Spleen (tissue), 11 donors: ENCODE measurements around the gene ARHGEF7. TPM values are rescaled to one million over a fixed set of nuclear protein-coding genes. Genes with fewer than 3 reads are reported as not detected.

Experiments used
- DNase-seq: peaks from one replicate; pipeline ENCODE4 v3.0.0-alpha.2; 2020
- H3K27ac ChIP-seq, 8 donors: fragments of 200-600 bp; sonication (generic) in 7 of 8; 1 replicate in 4 of 8; 2 replicates in 4 of 8; pipeline versions ENCODE4 v1.5.0 to v1.8.0; 2016 to 2021; ENCODE audit warnings: inconsistent platforms in 4 of 8, mild to moderate bottlenecking in 4 of 8, moderate library complexity in 1 of 8
- H3K27me3 ChIP-seq, 7 donors: fragments of 200-600 bp; sonication (generic) in 6 of 7; replicated peaks in 1 of 7; 1 replicate in 4 of 7; 2 replicates in 3 of 7; pipeline versions ENCODE4 v1.5.0 to v1.8.0; 2016 to 2021; ENCODE audit warnings: inconsistent platforms in 3 of 7, mild to moderate bottlenecking in 1 of 7
- H3K36me3 ChIP-seq, 6 donors: fragments of 200-600 bp; sonication (generic) in 5 of 6; 1 replicate in 4 of 6; 2 replicates in 2 of 6; pipeline versions ENCODE4 v1.5.0 to v1.8.0; 2016 to 2021; ENCODE audit warnings: inconsistent platforms in 2 of 6
- H3K4me1 ChIP-seq, 6 donors: fragments of 200-600 bp; sonication (generic) in 5 of 6; 1 replicate in 3 of 6; 2 replicates in 3 of 6; pipeline versions ENCODE4 v1.5.0 to v1.8.0; 2016 to 2021; ENCODE audit warnings: inconsistent platforms in 3 of 6
- H3K4me3 ChIP-seq, 8 donors: fragments of 200-600 bp; sonication (generic) in 7 of 8; 1 replicate in 4 of 8; 2 replicates in 4 of 8; pipeline versions ENCODE4 v1.5.0 to v1.8.0; 2016 to 2021; ENCODE audit warnings: inconsistent platforms in 4 of 8, mild to moderate bottlenecking in 4 of 8, moderate library complexity in 2 of 8
- H3K9me3 ChIP-seq, 8 donors: fragments of 200-600 bp; sonication (generic) in 7 of 8; 1 replicate in 4 of 8; 2 replicates in 4 of 8; pipeline versions ENCODE4 v1.5.0 to v1.8.0; 2016 to 2021; ENCODE audit warnings: inconsistent platforms in 4 of 8
- POLR2A ChIP-seq, 3 donors: fragments of 450-650 bp; IDR thresholded peaks; one replicate each; pipeline ENCODE4 v1.5.1; 2017; ENCODE audit warnings: antibody characterized with exemption in 3 of 3, mild to moderate bottlenecking in 1 of 3
- POLR2AphosphoS5 ChIP-seq, 3 donors: sonication (generic); formaldehyde crosslinking; IDR thresholded peaks; one replicate each; pipeline ENCODE4 v1.5.1; 2017; ENCODE audit warnings: antibody characterized with exemption in 3 of 3
- WGBS, 5 donors: extraction: QIAGEN DNeasy Blood & Tissue Kit in 3 of 5; methylation state at CpG; one replicate each; pipeline versions ENCODE4 v1.1.5 to v1.1.7; 2013 to 2018; 5-methylcytosine and 5-hydroxymethylcytosine counted together
- intact Hi-C: fragments of 100-400 bp; cut with DNase I; formaldehyde crosslinking; loops from one replicate; pipeline ENCODE4 v1.15.0; 2023; ENCODE audit warnings: low total_unique reads
- polyA plus RNA-seq, 3 donors: library from polyadenylated mRNA; stranded (reverse); fragments of 200-250 nt; gene quantifications; one replicate each; pipeline ENCODE4 v1.2.1, GENCODE V29; 2013
- total RNA-seq, 7 donors: library from RNA; depleted of rRNA in 3 of 7; stranded (reverse); fragments of >200 nt in 3 of 7; fragmentation: NEBNext Ultra II Directional in 4 of 7; extraction: Animal tissue kit (Norgen Biotek cat#: 25700) in 4 of 7; gene quantifications; one replicate each; pipeline versions ENCODE4 v1.1.0 to v1.2.1, GENCODE V29; 2016 to 2021
- TF ChIP-seq, protein P1 (sequence below), 11 experiments: fragments of 200-600 bp in 7 of 11; fragments of 450-650 bp in 4 of 11; sonication (generic) in 4 of 11; IDR thresholded peaks in 8 of 11; conservative IDR thresholded peaks in 3 of 11; 1 replicate in 7 of 11; 2 replicates in 4 of 11; pipeline versions ENCODE4 v1.4.0 to v1.8.0; 2016 to 2021; ENCODE audit warnings: antibody characterized with exemption in 11 of 11, inconsistent platforms in 4 of 11, mild to moderate bottlenecking in 1 of 11
- donor health status: healthy with polysubstance abuse.
- donor health status: DM: no; HTN: no; CAD: no; lungs with moderate emphysema.
- donor health status: DM: no; HTN: no; CAD: no.
- donor health status: Bipolar disorder and iron deficiency.
- donor health status: healthy.
- donor health status: DM: no; HTN: no; CAD: no.
- donor health status: DM: yes; HTN: yes; CAD: no.

ARHGEF7 gene
- total and polyA plus RNA-seq, 10 donors, result 18.0 to 192 (median 114) TPM

DNA sequence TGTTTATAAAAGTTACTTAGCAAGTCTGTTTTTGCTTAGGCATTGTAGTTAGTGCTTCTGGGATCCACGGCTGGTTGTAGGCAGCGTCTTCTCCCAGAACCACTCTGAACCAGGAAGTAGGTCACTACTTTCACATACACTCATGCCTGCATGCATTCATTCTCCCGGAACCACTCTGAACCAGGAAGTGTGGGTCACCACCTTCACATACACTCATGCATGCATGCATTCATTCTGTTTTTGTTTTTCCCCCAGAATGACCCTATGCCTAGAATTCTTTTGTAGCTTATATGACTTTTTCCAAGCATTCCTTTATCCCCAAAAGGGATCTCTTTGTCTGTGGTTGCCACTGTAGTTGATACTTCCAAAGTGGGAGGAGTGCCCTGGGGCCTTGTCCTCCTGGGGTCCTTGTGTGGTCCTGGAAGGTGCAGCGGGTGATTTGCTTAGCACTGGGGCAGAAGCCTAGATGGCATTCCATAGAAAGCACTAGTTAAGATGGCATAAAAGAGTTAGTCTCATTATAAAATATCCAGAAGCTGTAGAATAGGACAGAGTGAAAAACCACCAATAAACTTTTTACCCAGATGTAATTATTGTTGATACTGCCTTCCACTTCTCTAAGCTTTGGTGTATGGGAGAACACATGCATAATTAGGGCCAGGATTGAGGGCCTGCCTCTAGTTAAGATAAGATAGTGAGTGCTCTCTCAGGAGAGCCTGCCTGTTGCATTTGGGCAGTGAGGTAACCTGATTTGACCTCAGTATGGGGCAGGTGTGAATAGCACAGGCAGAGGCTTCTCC lies 136.7 kb downstream of the ARHGEF7 start:
- no peak for DNase-seq
- Histone ChIP-seq H3K27me3 (no peaks in the 10 kb centered on the region), H3K36me3 (peaks cover 3 to 96% (median 45%) of the 10 kb centered on the region in 6 donors), H3K4me3 (no peak overlapping the region), H3K27ac (peak overlapping the region in 2 of 8 donors; percentile 0 to 48), H3K4me1 (peaks cover 0 to 34% (median 5%) of the 10 kb centered on the region in 6 donors), H3K9me3 (no peaks in the 10 kb centered on the region)
- intact Hi-C loops, result no loop called here
- 75 to 85% (median 83%) methylated on average over 4 of the region's 4 CpGs for WGBS, 5 donors
- TF ChIP-seq POLR2AphosphoS5 (IDR thresholded peaks at IDR 0.05) (no peak), POLR2A (IDR thresholded peaks at IDR 0.05) (no peak)
- TF ChIP-seq, protein P1, sequence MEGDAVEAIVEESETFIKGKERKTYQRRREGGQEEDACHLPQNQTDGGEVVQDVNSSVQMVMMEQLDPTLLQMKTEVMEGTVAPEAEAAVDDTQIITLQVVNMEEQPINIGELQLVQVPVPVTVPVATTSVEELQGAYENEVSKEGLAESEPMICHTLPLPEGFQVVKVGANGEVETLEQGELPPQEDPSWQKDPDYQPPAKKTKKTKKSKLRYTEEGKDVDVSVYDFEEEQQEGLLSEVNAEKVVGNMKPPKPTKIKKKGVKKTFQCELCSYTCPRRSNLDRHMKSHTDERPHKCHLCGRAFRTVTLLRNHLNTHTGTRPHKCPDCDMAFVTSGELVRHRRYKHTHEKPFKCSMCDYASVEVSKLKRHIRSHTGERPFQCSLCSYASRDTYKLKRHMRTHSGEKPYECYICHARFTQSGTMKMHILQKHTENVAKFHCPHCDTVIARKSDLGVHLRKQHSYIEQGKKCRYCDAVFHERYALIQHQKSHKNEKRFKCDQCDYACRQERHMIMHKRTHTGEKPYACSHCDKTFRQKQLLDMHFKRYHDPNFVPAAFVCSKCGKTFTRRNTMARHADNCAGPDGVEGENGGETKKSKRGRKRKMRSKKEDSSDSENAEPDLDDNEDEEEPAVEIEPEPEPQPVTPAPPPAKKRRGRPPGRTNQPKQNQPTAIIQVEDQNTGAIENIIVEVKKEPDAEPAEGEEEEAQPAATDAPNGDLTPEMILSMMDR (IDR thresholded peaks at IDR 0.05 in 8 of 11, conservative IDR thresholded peaks at IDR 0.05 in 3 of 11), result no peak

- no peak overlapping the region for H3K27ac ChIP-seq
- no peaks in the 10 kb centered on the region for H3K27me3 ChIP-seq
- intact Hi-C loops, result no loop called here
- H3K4me1 ChIP-seq, result peaks cover 0 to 34% (median 5%) of the 10 kb centered on the region in 6 donors
- H3K9me3 ChIP-seq, result no peaks in the 10 kb centered on the region
- WGBS, 5 donors, result 80 to 95% (median 94%) methylated on average over 6 of the region's 6 CpGs
- TF ChIP-seq POLR2AphosphoS5 (IDR thresholded peaks at IDR 0.05) (peak in 1 of 3 donors; percentile 15), POLR2A (IDR thresholded peaks at IDR 0.05) (no peak)
- TF ChIP-seq, protein P1 (IDR thresholded peaks at IDR 0.05 in 8 of 11, conservative IDR thresholded peaks at IDR 0.05 in 3 of 11), result no peak
- peaks cover 2 to 96% (median 43%) of the 10 kb centered on the region in 6 donors for H3K36me3 ChIP-seq
- no peak overlapping the region for H3K4me3 ChIP-seq
- no peak for DNase-seq
Observed at GRCh38 chr13:111252446-111253364, 137.6 kb downstream of the ARHGEF7 start.

- no peak for DNase-seq
- Histone ChIP-seq H3K36me3 (peaks cover 2 to 96% (median 46%) of the 10 kb centered on the region in 6 donors), H3K4me3 (no peak overlapping the region), H3K27ac (no peak overlapping the region), H3K9me3 (no peaks in the 10 kb centered on the region), H3K27me3 (no peaks in the 10 kb centered on the region), H3K4me1 (peaks cover 0 to 31% (median 5%) of the 10 kb centered on the region in 6 donors)
- TF ChIP-seq POLR2A (IDR thresholded peaks at IDR 0.05), result no peak
- TF ChIP-seq, protein P1 (IDR thresholded peaks at IDR 0.05 in 8 of 11, conservative IDR thresholded peaks at IDR 0.05 in 3 of 11), result no peak
- TF ChIP-seq POLR2AphosphoS5 (IDR thresholded peaks at IDR 0.05), result no peak
- intact Hi-C loops, result no loop called here
- WGBS, 5 donors, result 95 to 98% (median 97%) methylated on average over 9 of the region's 9 CpGs
Observed at GRCh38 chr13:111253365-111253872, 138.3 kb downstream of the ARHGEF7 start.
